ENCODE results near the gene NEDD4. TPM values are rescaled to one million over a fixed set of nuclear protein-coding genes. Genes with fewer than 3 reads are reported as not detected.
A peak's percentile ranks its signal among the peaks of the same experiment; 100 is the strongest.
"Not testable (repeated sequence)": the region's sequence is repeated elsewhere in the genome, so short reads cannot be mapped to it uniquely, and the experiment has no call there.

The NEDD4 gene
- total and polyA plus RNA-seq, 7 donors: 3.2 to 28.6 (median 19.4) TPM

- no peak for DNase-seq
- 48% methylated on average over 5 of the region's 5 CpGs for WGBS, 2 donors
- Histone ChIP-seq H3K9me3 (no peaks in the 10 kb centered on the region), H3K27ac (no peak overlapping the region), H3K4me1 (no peaks in the 10 kb centered on the region), H3K36me3 (peaks cover 0 to 42% (median 6%) of the 10 kb centered on the region in 4 donors), H3K4me3 (no peak overlapping the region), H3K27me3 (no peaks in the 10 kb centered on the region)
- intact Hi-C loops (cut with DNase I): no loop called here
- TF ChIP-seq POLR2A (IDR thresholded peaks at IDR 0.05): no peak
- TF ChIP-seq, protein P1, sequence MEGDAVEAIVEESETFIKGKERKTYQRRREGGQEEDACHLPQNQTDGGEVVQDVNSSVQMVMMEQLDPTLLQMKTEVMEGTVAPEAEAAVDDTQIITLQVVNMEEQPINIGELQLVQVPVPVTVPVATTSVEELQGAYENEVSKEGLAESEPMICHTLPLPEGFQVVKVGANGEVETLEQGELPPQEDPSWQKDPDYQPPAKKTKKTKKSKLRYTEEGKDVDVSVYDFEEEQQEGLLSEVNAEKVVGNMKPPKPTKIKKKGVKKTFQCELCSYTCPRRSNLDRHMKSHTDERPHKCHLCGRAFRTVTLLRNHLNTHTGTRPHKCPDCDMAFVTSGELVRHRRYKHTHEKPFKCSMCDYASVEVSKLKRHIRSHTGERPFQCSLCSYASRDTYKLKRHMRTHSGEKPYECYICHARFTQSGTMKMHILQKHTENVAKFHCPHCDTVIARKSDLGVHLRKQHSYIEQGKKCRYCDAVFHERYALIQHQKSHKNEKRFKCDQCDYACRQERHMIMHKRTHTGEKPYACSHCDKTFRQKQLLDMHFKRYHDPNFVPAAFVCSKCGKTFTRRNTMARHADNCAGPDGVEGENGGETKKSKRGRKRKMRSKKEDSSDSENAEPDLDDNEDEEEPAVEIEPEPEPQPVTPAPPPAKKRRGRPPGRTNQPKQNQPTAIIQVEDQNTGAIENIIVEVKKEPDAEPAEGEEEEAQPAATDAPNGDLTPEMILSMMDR (IDR thresholded peaks at IDR 0.05): peak; percentile 66 to 92 (median 82)
Measured at GRCh38 chr15:55846116-55846707, 147.2 kb downstream of the NEDD4 start.

DNA sequence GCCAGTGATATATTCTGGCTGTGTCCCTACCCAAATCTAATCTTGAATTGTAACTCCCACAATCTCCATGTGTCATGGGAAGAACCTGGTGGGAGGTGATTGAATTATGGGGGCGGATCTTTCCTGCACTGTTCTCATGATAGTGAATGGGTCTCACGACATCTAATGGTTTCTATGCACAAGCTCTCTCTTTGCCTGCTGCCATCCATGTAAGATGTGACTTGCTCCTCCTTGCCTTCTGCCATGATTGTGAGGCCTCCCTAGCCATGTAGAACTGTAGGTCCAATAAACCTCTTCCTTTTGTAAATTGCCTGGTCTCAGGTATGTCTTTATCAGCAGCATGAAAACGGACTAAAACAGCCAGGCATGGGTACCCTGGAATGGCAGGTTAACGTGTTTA lies 150.5 kb downstream of the NEDD4 start:
- H3K27me3 ChIP-seq; H3K9me3 ChIP-seq; H3K4me3 ChIP-seq; H3K4me1 ChIP-seq; DNase-seq; intact Hi-C loops (cut with DNase I); H3K27ac ChIP-seq: not testable (repeated sequence)
- H3K36me3 ChIP-seq: peaks cover 0 to 56% (median 9%) of the 10 kb centered on the region in 4 donors
- 93 to 97% methylated on average over 4 of the region's 4 CpGs for WGBS, 2 donors

- no peak overlapping the region for H3K4me3 ChIP-seq
- H3K4me1 ChIP-seq: no peaks in the 10 kb centered on the region
- intact Hi-C loops (cut with DNase I): no loop called here
- H3K27ac ChIP-seq: no peak overlapping the region
- no peaks in the 10 kb centered on the region for H3K27me3 ChIP-seq
- TF ChIP-seq, protein P1 (IDR thresholded peaks at IDR 0.05): no peak
- no peak for TF ChIP-seq POLR2AphosphoS5 (IDR thresholded peaks at IDR 0.05)
- TF ChIP-seq POLR2A (IDR thresholded peaks at IDR 0.05): no peak
- TF ChIP-seq EP300 (IDR thresholded peaks at IDR 0.05): no peak
- H3K36me3 ChIP-seq: peaks cover 0 to 67% (median 14%) of the 10 kb centered on the region in 4 donors
- 94 to 95% methylated on average over 3 of the region's 3 CpGs for WGBS, 2 donors
- no peak for DNase-seq
- H3K9me3 ChIP-seq: no peaks in the 10 kb centered on the region
Measured at GRCh38 chr15:55835866-55836265, 157.5 kb downstream of the NEDD4 start.

GRCh38 chr15:55834331-55834730 lies 159.1 kb downstream of the NEDD4 start:
- TF ChIP-seq, protein P1 (IDR thresholded peaks at IDR 0.05): no peak
- TF ChIP-seq POLR2AphosphoS5 (IDR thresholded peaks at IDR 0.05): no peak
- TF ChIP-seq POLR2A (IDR thresholded peaks at IDR 0.05): no peak
- TF ChIP-seq EP300 (IDR thresholded peaks at IDR 0.05): no peak
- WGBS, 2 donors: 85 to 86% methylated on average over 3 of the region's 3 CpGs
- Histone ChIP-seq H3K27me3 (no peaks in the 10 kb centered on the region), H3K4me1 (no peaks in the 10 kb centered on the region), H3K27ac (no peak overlapping the region), H3K9me3 (no peaks in the 10 kb centered on the region), H3K36me3 (peaks cover 0 to 68% (median 14%) of the 10 kb centered on the region in 4 donors), H3K4me3 (no peak overlapping the region)
- intact Hi-C loops (cut with DNase I): no loop called here
- DNase-seq: no peak

- peaks cover 0 to 37% (median 6%) of the 10 kb centered on the region in 4 donors for H3K36me3 ChIP-seq
- 65 to 85% methylated on average over 2 of the region's 2 CpGs for WGBS, 2 donors
- TF ChIP-seq EP300 (IDR thresholded peaks at IDR 0.05): no peak
- no peak for TF ChIP-seq POLR2AphosphoS5 (IDR thresholded peaks at IDR 0.05)
- TF ChIP-seq POLR2A (IDR thresholded peaks at IDR 0.05): no peak
- TF ChIP-seq, protein P1 (IDR thresholded peaks at IDR 0.05): no peak
- no peak overlapping the region for H3K4me3 ChIP-seq
- no peaks in the 10 kb centered on the region for H3K9me3 ChIP-seq
- no peaks in the 10 kb centered on the region for H3K4me1 ChIP-seq
- DNase-seq: no peak
- no peak overlapping the region for H3K27ac ChIP-seq
- intact Hi-C loops (cut with DNase I): no loop called here
- H3K27me3 ChIP-seq: no peaks in the 10 kb centered on the region
Measured at GRCh38 chr15:55829826-55830225, 163.6 kb downstream of the NEDD4 start.
